ENCODE results near the gene RAF1.
A peak's percentile ranks its signal among the peaks of the same experiment; 100 is the strongest.
"Not testable (repeated sequence)": the region's sequence is repeated elsewhere in the genome, so short reads cannot be mapped to it uniquely, and the experiment has no call there.

The RAF1 gene

GRCh38 chr3:12675115-12675810, 11.3 kb upstream of the RAF1 start:
- no peak for DNase-seq (ENCODE audit: low read depth in 2 of 2)

GRCh38 chr3:12673956-12674736, 10.2 kb upstream of the RAF1 start:
- DNase-seq (ENCODE audit: low read depth in 2 of 2): not testable (repeated sequence)

GRCh38 chr3:12671120-12671450, 7.2 kb upstream of the RAF1 start:
- no peak for DNase-seq (ENCODE audit: low read depth in 2 of 2)

GRCh38 chr3:12670365-12671119, 6.6 kb upstream of the RAF1 start:
- no peak for DNase-seq (ENCODE audit: low read depth in 2 of 2)

- peak in 1 of 2 donors; percentile 29 for DNase-seq (ENCODE audit: low read depth in 2 of 2)
Observed at GRCh38 chr3:12663401-12663935, 449 bp downstream of the RAF1 start.

GRCh38 chr3:12662593-12663400, 1.1 kb downstream of the RAF1 start:
- DNase-seq (ENCODE audit: low read depth in 2 of 2): no peak

- no peak for DNase-seq (ENCODE audit: low read depth in 2 of 2)
Observed at GRCh38 chr3:12661926-12662592, 1.9 kb downstream of the RAF1 start.

- DNase-seq (ENCODE audit: low read depth in 2 of 2): not testable (repeated sequence)
Observed at GRCh38 chr3:12661375-12661774, 2.5 kb downstream of the RAF1 start.

- DNase-seq (ENCODE audit: low read depth in 2 of 2): no peak
Observed at GRCh38 chr3:12660196-12660595, 3.7 kb downstream of the RAF1 start.

GRCh38 chr3:12659316-12660015, 4.5 kb downstream of the RAF1 start:
- no peak for DNase-seq (ENCODE audit: low read depth in 2 of 2)

- DNase-seq (ENCODE audit: low read depth in 2 of 2): no peak
Observed at GRCh38 chr3:12658593-12659058, 5.3 kb downstream of the RAF1 start.

- no peak for DNase-seq (ENCODE audit: low read depth in 2 of 2)
Observed at GRCh38 chr3:12656850-12657249, 7.1 kb downstream of the RAF1 start.

- no peak for DNase-seq (ENCODE audit: low read depth in 2 of 2)
Observed at GRCh38 chr3:12656193-12656592, 7.7 kb downstream of the RAF1 start.

GRCh38 chr3:12655701-12656100, 8.2 kb downstream of the RAF1 start:
- DNase-seq (ENCODE audit: low read depth in 2 of 2): no peak

- DNase-seq (ENCODE audit: low read depth in 2 of 2): no peak
Observed at GRCh38 chr3:12653747-12654146, 10.2 kb downstream of the RAF1 start.

GRCh38 chr3:12648384-12648959, 15.4 kb downstream of the RAF1 start:
- no peak for DNase-seq (ENCODE audit: low read depth in 2 of 2)

- DNase-seq (ENCODE audit: low read depth in 2 of 2): no peak
Observed at GRCh38 chr3:12644331-12644937, 19.5 kb downstream of the RAF1 start.

GRCh38 chr3:12643724-12644123, 20.2 kb downstream of the RAF1 start:
- DNase-seq (ENCODE audit: low read depth in 2 of 2): no peak

- DNase-seq (ENCODE audit: low read depth in 2 of 2): no peak
Observed at GRCh38 chr3:12643010-12643380, 20.9 kb downstream of the RAF1 start.
